HG03520 (cell line): ENCODE measurements around the gene BTF3L4.
A peak's percentile ranks its signal among the peaks of the same experiment; 100 is the strongest.
"Not testable (repeated sequence)": the region's sequence is repeated elsewhere in the genome, so short reads cannot be mapped to it uniquely, and the experiment has no call there.

ENCODE experiments used
- ATAC-seq: cut with Tn5 transposase; IDR thresholded peaks from one replicate; pipeline ENCODE4 v1.9.1; 2021; ENCODE audit warnings: mild to moderate bottlenecking, moderate library complexity; ENCODE audit not compliant: unreplicated experiment

Gene BTF3L4

GRCh38 chr1:52055066-52055865, 829 bp upstream of the BTF3L4 start, which contains the start of gene TXNDC12:
Gene TXNDC12 (minus strand): TSS chr1:52055191. CDS start chr1:52055096, 95 bp downstream.
- no peak for ATAC-seq

GRCh38 chr1:52055866-52056162, 281 bp upstream of the BTF3L4 start:
- no peak for ATAC-seq

GRCh38 chr1:52056937-52057231, 789 bp downstream of the BTF3L4 start:
- ATAC-seq: peak; percentile 19

- no peak for ATAC-seq
These were observed 1.2 kb downstream of the BTF3L4 start for GRCh38 chr1:52057255-52057654.

GRCh38 chr1:52057876-52058415, 1.9 kb downstream of the BTF3L4 start:
- ATAC-seq: no peak

- no peak for ATAC-seq
These were observed 3.2 kb downstream of the BTF3L4 start for GRCh38 chr1:52059321-52059720.

GRCh38 chr1:52059888-52060287, 3.8 kb downstream of the BTF3L4 start:
- no peak for ATAC-seq

GRCh38 chr1:52060822-52061221, 4.7 kb downstream of the BTF3L4 start:
- no peak for ATAC-seq

- no peak for ATAC-seq
These were observed 7.1 kb downstream of the BTF3L4 start for GRCh38 chr1:52063192-52063591.

GRCh38 chr1:52070704-52071103, 14.6 kb downstream of the BTF3L4 start:
- ATAC-seq: no peak

- no peak for ATAC-seq
These were observed 16.2 kb downstream of the BTF3L4 start for GRCh38 chr1:52072291-52072690.

GRCh38 chr1:52077277-52077676, 21.2 kb downstream of the BTF3L4 start:
- ATAC-seq: not testable (repeated sequence)

- ATAC-seq: no peak
These were observed 23.9 kb downstream of the BTF3L4 start for GRCh38 chr1:52080014-52080415.

GRCh38 chr1:52087892-52088291, 31.8 kb downstream of the BTF3L4 start:
- not testable (repeated sequence) for ATAC-seq

GRCh38 chr1:52094300-52094699, 38.2 kb downstream of the BTF3L4 start:
- not testable (repeated sequence) for ATAC-seq

GRCh38 chr1:52096216-52096615, 40.1 kb downstream of the BTF3L4 start:
- ATAC-seq: no peak

- ATAC-seq: no peak
These were observed 42.2 kb downstream of the BTF3L4 start for GRCh38 chr1:52098139-52098871.

GRCh38 chr1:52102336-52103013, 46.4 kb downstream of the BTF3L4 start:
- ATAC-seq: no peak

GRCh38 chr1:52111492-52111891, 55.4 kb downstream of the BTF3L4 start:
- ATAC-seq: no peak

- ATAC-seq: no peak
These were observed 56.4 kb downstream of the BTF3L4 start for GRCh38 chr1:52112489-52112888.

GRCh38 chr1:52119301-52120079, 63.4 kb downstream of the BTF3L4 start:
- no peak for ATAC-seq
